Lung (tissue), 12 donors: ENCODE measurements around the gene PRIM1. TPM values are rescaled to one million over a fixed set of nuclear protein-coding genes. Genes with fewer than 3 reads are reported as not detected.

Experiments
- ATAC-seq: fragments of 200-7000 bp; cut with Tn5 transposase; one replicate; pipeline ENCODE4 v1.9.1; 2020; ENCODE audit warnings: moderate number of reproducible peaks; ENCODE audit not compliant: insufficient read depth, low FRiP score
- DNase-seq, 3 donors: peaks; one replicate each; pipeline ENCODE4 v3.0.0-alpha.2; 2013 to 2017
- H3K27ac ChIP-seq, 2 donors: one replicate each; pipeline ENCODE4 v1.5.1; 2013; ENCODE audit warnings: mild to moderate bottlenecking in 2 of 2, moderate library complexity in 2 of 2, control low read depth in 1 of 2, inconsistent platforms in 1 of 2, low read depth in 1 of 2, low read length in 1 of 2
- H3K27me3 ChIP-seq, 3 donors: one replicate each; pipeline ENCODE4 v1.5.1; 2013; ENCODE audit warnings: low read length in 2 of 3; ENCODE audit not compliant: control insufficient read depth in 3 of 3, insufficient read depth in 3 of 3
- H3K36me3 ChIP-seq, 4 donors: one replicate each; pipeline ENCODE4 v1.5.1; 2013; ENCODE audit warnings: low read length in 4 of 4, mild to moderate bottlenecking in 1 of 4, moderate library complexity in 1 of 4; ENCODE audit not compliant: control insufficient read depth in 4 of 4, insufficient read depth in 4 of 4
- H3K4me1 ChIP-seq, 5 donors: one replicate each; pipeline ENCODE4 v1.5.1; 2013; ENCODE audit warnings: low read length in 5 of 5, mild to moderate bottlenecking in 2 of 5, moderate library complexity in 1 of 5; ENCODE audit not compliant: control insufficient read depth in 5 of 5, insufficient read depth in 5 of 5
- H3K4me3 ChIP-seq: one replicate; pipeline ENCODE4 v1.5.1; 2013; ENCODE audit warnings: mild to moderate bottlenecking, control low read depth, moderate library complexity
- H3K9ac ChIP-seq, 2 donors: one replicate each; pipeline ENCODE4 v1.5.1; 2013; ENCODE audit warnings: low read length in 2 of 2, control low read depth in 1 of 2; ENCODE audit not compliant: insufficient read depth in 1 of 2
- H3K9me3 ChIP-seq, 4 donors: one replicate each; pipeline ENCODE4 v1.5.1; 2013; ENCODE audit warnings: low read length in 3 of 4, mild to moderate bottlenecking in 1 of 4, moderate library complexity in 1 of 4; ENCODE audit not compliant: control insufficient read depth in 4 of 4, insufficient read depth in 3 of 4
- WGBS, 2 donors: extraction: QIAGEN DNeasy Blood & Tissue Kit; methylation state at CpG; one replicate each; pipeline ENCODE4 v1.1.7; 2013; 5-methylcytosine and 5-hydroxymethylcytosine counted together
- polyA plus RNA-seq, 2 donors: library from polyadenylated mRNA; stranded (reverse); fragments of 200-250 nt; gene quantifications; one replicate each; pipeline ENCODE4 v1.2.1, GENCODE V29; 2013
- total RNA-seq, 2 donors: library from RNA; depleted of rRNA in 1 of 2; stranded (reverse); fragments of >200 nt in 1 of 2; gene quantifications; one replicate each; pipeline ENCODE4 v1.2.1, GENCODE V29; 2014 to 2021
- TF ChIP-seq, protein P1 (sequence below): IDR thresholded peaks from 2 replicates; pipeline ENCODE4 v1.5.1; 2012; ENCODE audit warnings: mild to moderate bottlenecking; ENCODE audit errors: control extremely low read depth, extremely low read depth
- donor health status: control.
- donor health status: control.
- donor health status: Bipolar disorder and iron deficiency.
- donor health status: healthy.
- donor health status: DM: yes; HTN: yes; CAD: no.

The PRIM1 gene
- total and polyA plus RNA-seq, 4 donors: 3.1 to 9.9 (median 5.0) TPM

DNA sequence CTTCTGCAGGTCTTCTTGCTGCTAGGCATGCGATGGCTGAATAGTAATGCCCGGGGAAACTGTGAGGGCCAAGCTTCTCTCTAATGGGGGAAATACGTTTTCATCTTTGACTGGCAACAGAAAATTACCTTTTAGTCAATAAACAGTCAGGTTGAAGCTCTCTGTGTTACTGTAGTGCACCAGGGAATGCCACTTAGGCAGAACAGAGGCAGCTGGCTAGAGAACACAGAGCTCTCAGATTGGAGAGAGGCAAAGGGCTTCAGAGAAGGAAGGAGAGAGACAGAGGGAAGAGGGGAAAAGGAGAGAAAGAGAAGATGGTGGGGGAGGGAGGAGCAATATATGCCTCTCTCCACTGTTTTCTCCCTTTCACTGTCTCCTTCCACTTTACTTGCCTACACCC, 17.7 kb upstream of the PRIM1 start:
- WGBS, 2 donors: 65 to 83% methylated on average over 3 of the region's 3 CpGs
- Histone ChIP-seq H3K4me3 (no peak overlapping the region), H3K9ac (no peak overlapping the region), H3K36me3 (no peaks in the 10 kb centered on the region), H3K27ac (peak overlapping the region in 1 of 2 donors; percentile 43), H3K27me3 (no peaks in the 10 kb centered on the region), H3K4me1 (peaks cover 0 to 2% (median 0%) of the 10 kb centered on the region in 5 donors), H3K9me3 (no peaks in the 10 kb centered on the region)
- ATAC-seq (no peak), DNase-seq (no peak)
- TF ChIP-seq, protein P1, sequence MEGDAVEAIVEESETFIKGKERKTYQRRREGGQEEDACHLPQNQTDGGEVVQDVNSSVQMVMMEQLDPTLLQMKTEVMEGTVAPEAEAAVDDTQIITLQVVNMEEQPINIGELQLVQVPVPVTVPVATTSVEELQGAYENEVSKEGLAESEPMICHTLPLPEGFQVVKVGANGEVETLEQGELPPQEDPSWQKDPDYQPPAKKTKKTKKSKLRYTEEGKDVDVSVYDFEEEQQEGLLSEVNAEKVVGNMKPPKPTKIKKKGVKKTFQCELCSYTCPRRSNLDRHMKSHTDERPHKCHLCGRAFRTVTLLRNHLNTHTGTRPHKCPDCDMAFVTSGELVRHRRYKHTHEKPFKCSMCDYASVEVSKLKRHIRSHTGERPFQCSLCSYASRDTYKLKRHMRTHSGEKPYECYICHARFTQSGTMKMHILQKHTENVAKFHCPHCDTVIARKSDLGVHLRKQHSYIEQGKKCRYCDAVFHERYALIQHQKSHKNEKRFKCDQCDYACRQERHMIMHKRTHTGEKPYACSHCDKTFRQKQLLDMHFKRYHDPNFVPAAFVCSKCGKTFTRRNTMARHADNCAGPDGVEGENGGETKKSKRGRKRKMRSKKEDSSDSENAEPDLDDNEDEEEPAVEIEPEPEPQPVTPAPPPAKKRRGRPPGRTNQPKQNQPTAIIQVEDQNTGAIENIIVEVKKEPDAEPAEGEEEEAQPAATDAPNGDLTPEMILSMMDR: no peak

DNA sequence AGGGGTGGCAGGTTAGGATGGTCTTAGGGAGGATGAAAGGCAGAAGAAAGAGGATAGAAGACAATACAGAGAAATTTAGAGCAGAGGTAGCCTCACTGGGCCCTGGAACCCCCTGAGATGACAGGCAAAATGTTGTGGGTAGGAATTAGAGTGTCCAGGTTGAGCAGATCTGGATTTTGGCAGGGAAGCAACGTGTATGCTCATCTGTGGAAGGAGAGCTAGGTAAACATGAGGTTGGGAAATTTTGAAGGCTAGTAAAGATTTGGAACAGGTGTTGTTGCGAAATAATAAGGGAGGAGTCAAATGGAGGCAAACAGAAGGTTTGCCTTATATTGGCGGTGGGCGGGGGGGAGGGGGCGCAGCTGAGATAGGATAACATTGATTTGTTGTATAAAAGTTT, 16.3 kb upstream of the PRIM1 start:
- no peak overlapping the region for H3K9ac ChIP-seq
- ATAC-seq: no peak

DNA sequence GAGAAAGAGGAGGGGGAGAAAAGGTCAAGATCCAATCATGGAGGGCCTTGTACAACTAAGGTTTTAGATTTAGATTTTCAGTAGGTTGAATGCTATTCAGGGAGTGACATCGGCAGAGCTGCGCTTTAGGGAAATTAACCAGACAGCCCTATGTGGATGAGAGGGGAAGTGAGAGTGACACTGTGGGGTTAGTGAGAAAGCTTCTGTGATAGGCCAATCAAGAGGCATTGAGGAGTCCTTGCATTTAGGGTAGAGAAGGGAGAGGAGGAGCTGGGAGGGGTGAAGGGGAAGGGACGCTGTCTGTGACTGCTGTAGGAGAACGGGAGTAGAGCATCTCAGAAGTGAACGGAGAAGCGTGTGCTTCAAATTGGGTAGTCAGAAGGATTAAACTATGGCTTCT, 14.4 kb upstream of the PRIM1 start:
- no peak overlapping the region for H3K4me3 ChIP-seq
- H3K27me3 ChIP-seq: no peaks in the 10 kb centered on the region
- H3K9ac ChIP-seq: no peak overlapping the region
- TF ChIP-seq, protein P1: no peak
- peak overlapping the region in 1 of 2 donors; percentile 57 for H3K27ac ChIP-seq
- H3K36me3 ChIP-seq: no peaks in the 10 kb centered on the region
- WGBS, 2 donors: 59 to 77% methylated on average over 6 of the region's 6 CpGs
- peaks cover 0 to 2% (median 0%) of the 10 kb centered on the region in 5 donors for H3K4me1 ChIP-seq
- no peak for DNase-seq
- H3K9me3 ChIP-seq: no peaks in the 10 kb centered on the region
- peak; percentile 32 for ATAC-seq

More for the DNA sequence above, 16.3 kb upstream of the PRIM1 start:
- no peaks in the 10 kb centered on the region for H3K27me3 ChIP-seq
- H3K27ac ChIP-seq: peak overlapping the region in 1 of 2 donors; percentile 17
- TF ChIP-seq, protein P1: no peak
- DNase-seq: no peak
- no peak overlapping the region for H3K4me3 ChIP-seq
- peaks cover 0 to 2% (median 0%) of the 10 kb centered on the region in 5 donors for H3K4me1 ChIP-seq
- 69 to 86% methylated on average over 5 of the region's 5 CpGs for WGBS, 2 donors
- no peaks in the 10 kb centered on the region for H3K9me3 ChIP-seq
- H3K36me3 ChIP-seq: no peaks in the 10 kb centered on the region
